ENCODE measurements around the gene WT1. TPM values are rescaled to one million over a fixed set of nuclear protein-coding genes. Genes with fewer than 3 reads are reported as not detected.

Gene WT1
- polyA plus RNA-seq, 1 donor from 2014 or later = not detected

- TF ChIP-seq REST (IDR thresholded peaks at IDR 0.05; ENCODE audit: borderline replicate concordance) = no peak
- no peak for TF ChIP-seq CTCF (IDR thresholded peaks at IDR 0.05; ENCODE audit: poor library complexity, severe bottlenecking)
- H3K4me3 ChIP-seq (ENCODE audit: low read length) = no peak overlapping the region
- H3K27me3 ChIP-seq (ENCODE audit: insufficient read depth, low read depth, low read length) = no peaks in the 10 kb centered on the region
- no peak overlapping the region for H2AFZ ChIP-seq (ENCODE audit: low read depth, low read length)
- H3K36me3 ChIP-seq (ENCODE audit: insufficient read depth, low read length) = no peaks in the 10 kb centered on the region
- H3K9ac ChIP-seq (ENCODE audit: low read length) = no peak overlapping the region
- H4K20me1 ChIP-seq (ENCODE audit: insufficient read depth) = no peaks in the 10 kb centered on the region
- H3K9me3 ChIP-seq (ENCODE audit: low read length) = no peaks in the 10 kb centered on the region
- no peaks in the 10 kb centered on the region for H3F3A ChIP-seq (ENCODE audit: insufficient read depth, low read length, poor library complexity, severe bottlenecking)
- no peak overlapping the region for H3K27ac ChIP-seq (ENCODE audit: low read length)
- no peak overlapping the region for H3K4me2 ChIP-seq (ENCODE audit: low read length)
- no peaks in the 10 kb centered on the region for H3K9me2 ChIP-seq (ENCODE audit: insufficient read depth, low read length)
- no peaks in the 10 kb centered on the region for H3K79me2 ChIP-seq (replicated peaks; ENCODE audit: insufficient read depth, low read length)
Observed at GRCh38 chr11:32392840-32393239, 42.5 kb downstream of the WT1 start.

- no peaks in the 10 kb centered on the region for H4K20me1 ChIP-seq (ENCODE audit: insufficient read depth)
- no peaks in the 10 kb centered on the region for H3K36me3 ChIP-seq (ENCODE audit: insufficient read depth, low read length)
- H3K4me3 ChIP-seq (ENCODE audit: low read length) = no peak overlapping the region
- no peak overlapping the region for H3K9ac ChIP-seq (ENCODE audit: low read length)
- TF ChIP-seq REST (IDR thresholded peaks at IDR 0.05; ENCODE audit: borderline replicate concordance) (no peak), POLR2AphosphoS5 (IDR thresholded peaks at IDR 0.05) (no peak), TAF1 (IDR thresholded peaks at IDR 0.05; ENCODE audit: low read depth) (no peak), SMC3 (conservative IDR thresholded peaks at IDR 0.05; ENCODE audit: poor library complexity) (no peak), MXI1 (conservative IDR thresholded peaks at IDR 0.05; ENCODE audit: poor library complexity, severe bottlenecking) (no peak), RAD21 (conservative IDR thresholded peaks at IDR 0.05) (no peak), CTCF (IDR thresholded peaks at IDR 0.05; ENCODE audit: poor library complexity, severe bottlenecking) (no peak), EZH2 (IDR thresholded peaks at IDR 0.05; ENCODE audit: borderline replicate concordance, insufficient read depth, low read length, poor library complexity, severe bottlenecking) (no peak), EP300 (conservative IDR thresholded peaks at IDR 0.05; ENCODE audit: poor library complexity, severe bottlenecking) (no peak)
- H3K27me3 ChIP-seq (ENCODE audit: insufficient read depth, low read depth, low read length) = no peaks in the 10 kb centered on the region
- H3K27ac ChIP-seq (ENCODE audit: low read length) = no peak overlapping the region
- H3K9me2 ChIP-seq (ENCODE audit: insufficient read depth, low read length) = no peaks in the 10 kb centered on the region
- no peaks in the 10 kb centered on the region for H3K9me3 ChIP-seq (ENCODE audit: low read length)
- no peaks in the 10 kb centered on the region for H3F3A ChIP-seq (ENCODE audit: insufficient read depth, low read length, poor library complexity, severe bottlenecking)
- no peak overlapping the region for H2AFZ ChIP-seq (ENCODE audit: low read depth, low read length)
- H3K79me2 ChIP-seq (replicated peaks; ENCODE audit: insufficient read depth, low read length) = no peaks in the 10 kb centered on the region
- no peak overlapping the region for H3K4me2 ChIP-seq (ENCODE audit: low read length)
Observed at GRCh38 chr11:32391956-32392553, 43.3 kb downstream of the WT1 start.

Measured in neural cell (in vitro differentiated cells).